K562 (cell line): ENCODE results near the gene IGSF8. TPM values are rescaled to one million over a fixed set of nuclear protein-coding genes. Genes with fewer than 3 reads are reported as not detected.

Experiments used
- ATAC-seq: fragments of 200-7000 bp; cut with Tn5 transposase; 3 replicates; pipeline ENCODE4 v1.9.1; 2020; ENCODE audit warnings: moderate library complexity
- BruUV-seq: library from RNA; stranded (reverse); fragments of 400-500 nt; replicated peaks from 2 replicates; lab custom pipeline; 2021; lab: Mats Ljungman, UMichigan
- CTCF ChIA-PET: fragments of 300-600 bp; formaldehyde crosslinking; extraction: SDS; loops from one replicate; lab custom pipeline; 2021; ENCODE audit warnings: low intra/inter-chr PET ratio; lab: Yijun Ruan, JAX
- POLR2A ChIA-PET: fragments of 300-600, 350-650 bp; sonication (Branson Sonifier 250); formaldehyde crosslinking; extraction: SDS; loops from one replicate; lab custom pipeline; 2021; ENCODE audit warnings: antibody characterized with exemption, inconsistent platforms; lab: Yijun Ruan, JAX
- DNase-seq, 4 experiments: peaks; one replicate each; pipeline versions ENCODE4 v3.0.0 to v3.0.0-alpha.2; 2011 to 2018; ENCODE audit warnings: low spot score in 3 of 4, mixed read lengths in 3 of 4; ENCODE audit errors: extremely low read depth in 1 of 4
- FAIRE-seq: peaks from 2 replicates; lab custom pipeline; 2011; peaks lifted over from hg19 to GRCh38; lab: Jason Lieb, UNC
- H2AFZ ChIP-seq: 2 replicates; pipeline ENCODE4 v1.6.0; 2011; ENCODE audit warnings: low read depth, low read length, control low read depth, inconsistent platforms
- H3K27ac ChIP-seq: fragments of 200-600 bp; 3 replicates; pipeline ENCODE4 v1.8.0; 2011; ENCODE audit warnings: low read depth, mild to moderate bottlenecking, control low read depth, inconsistent platforms, low read length, moderate library complexity, mixed read lengths; ENCODE audit errors: extremely low read depth
- H3K27me3 ChIP-seq, 2 experiments: fragments of 300-600 bp in 1 of 2; 2 replicates in 1 of 2; 3 replicates in 1 of 2; pipeline versions ENCODE4 v1.6.0 to v1.8.0; 2011; ENCODE audit warnings: inconsistent platforms in 2 of 2, low read length in 2 of 2, mild to moderate bottlenecking in 1 of 2, mixed read lengths in 1 of 2, moderate library complexity in 1 of 2; ENCODE audit not compliant: control insufficient read depth in 2 of 2, insufficient read depth in 2 of 2
- H3K36me3 ChIP-seq: fragments of 300-600 bp; 3 replicates; pipeline ENCODE4 v1.8.0; 2011; ENCODE audit warnings: mild to moderate bottlenecking, low read length, inconsistent platforms; ENCODE audit not compliant: control insufficient read depth, insufficient read depth
- H3K4me1 ChIP-seq, 2 experiments: fragments of 200-600 bp in 1 of 2; replicated peaks in 1 of 2; 2 replicates in 1 of 2; 3 replicates in 1 of 2; pipeline versions ENCODE4 v1.5.1 to v1.8.0; 2011; ENCODE audit warnings: inconsistent platforms in 2 of 2, low read length in 2 of 2, mild to moderate bottlenecking in 1 of 2, mixed read lengths in 1 of 2, moderate library complexity in 1 of 2; ENCODE audit not compliant: control insufficient read depth in 2 of 2, insufficient read depth in 2 of 2
- H3K4me2 ChIP-seq: 2 replicates; pipeline ENCODE4 v1.6.1; 2011; ENCODE audit warnings: low read length, control low read depth, inconsistent platforms, mixed read lengths; ENCODE audit not compliant: insufficient read depth
- H3K4me3 ChIP-seq: fragments of 200-600 bp; sonication (generic), shearing (Covaris generic); 2 replicates; pipeline ENCODE4 v1.5.1; 2016; ENCODE audit warnings: control low read depth, inconsistent platforms
- H3K79me2 ChIP-seq: fragments of 200-600 bp; 3 replicates; pipeline ENCODE4 v1.8.0; 2011; ENCODE audit warnings: low read length, inconsistent platforms; ENCODE audit not compliant: control insufficient read depth, insufficient read depth
- H3K9ac ChIP-seq, 2 experiments: 2 replicates each; pipeline versions ENCODE4 v1.6.0 to v1.6.1; 2011; ENCODE audit warnings: low read depth in 2 of 2, low read length in 2 of 2, control low read depth in 1 of 2, inconsistent platforms in 1 of 2, mild to moderate bottlenecking in 1 of 2, mixed read lengths in 1 of 2; ENCODE audit not compliant: insufficient read depth in 1 of 2
- H3K9me1 ChIP-seq: one replicate; pipeline ENCODE4 v1.6.0; 2011; ENCODE audit warnings: inconsistent platforms, mild to moderate bottlenecking, low read length, moderate library complexity; ENCODE audit not compliant: control insufficient read depth, insufficient read depth
- H3K9me3 ChIP-seq: replicated peaks from 2 replicates; pipeline ENCODE4 v1.5.1; 2011; ENCODE audit warnings: low read depth, low read length, inconsistent platforms; ENCODE audit not compliant: control insufficient read depth, insufficient read depth
- H4K20me1 ChIP-seq: replicated peaks from 2 replicates; pipeline ENCODE4 v1.6.1; 2011; ENCODE audit warnings: low read length, inconsistent platforms, mixed read lengths; ENCODE audit not compliant: control insufficient read depth, insufficient read depth
- BCL6 ChIP-seq: fragments of 250-450 bp; sonication (Bioruptor Pico); IDR thresholded peaks from 2 replicates; pipeline ENCODE4 v1.4.0; 2020
- FOXP1 ChIP-seq: sonication (generic); formaldehyde crosslinking; IDR thresholded peaks from 2 replicates; pipeline ENCODE4 v1.8.0; 2022; ENCODE audit warnings: mild to moderate bottlenecking, missing genetic modification reagents
- HNRNPL ChIP-seq: fragments of 200-400 bp; formaldehyde crosslinking; IDR thresholded peaks from 2 replicates; pipeline ENCODE4 v1.6.1; 2017; ENCODE audit warnings: low read depth, mild to moderate bottlenecking, low read length
- PKNOX1 ChIP-seq: fragments of 450-650 bp; IDR thresholded peaks from 2 replicates; pipeline ENCODE4 v1.6.1; 2016
- RAD51 ChIP-seq: fragments of 450-650 bp; IDR thresholded peaks from 2 replicates; pipeline ENCODE4 v1.7.1; 2016; ENCODE audit warnings: low read depth, mild to moderate bottlenecking, borderline replicate concordance
- TSC22D4 ChIP-seq: fragments of 450-650 bp; IDR thresholded peaks from 2 replicates; pipeline ENCODE4 v1.6.1; 2016; ENCODE audit warnings: missing genetic modification characterization, missing biosample characterization, control low read depth
- VEZF1 ChIP-seq: fragments of 200-800 bp; sonication (Bioruptor generic); IDR thresholded peaks from 2 replicates; pipeline ENCODE4 v1.6.1; 2017; ENCODE audit warnings: missing genetic modification characterization, missing compliant biosample characterization
- ZFP36 ChIP-seq: fragments of 150-350 bp; IDR thresholded peaks from 2 replicates; pipeline ENCODE4 v1.6.1; 2018; ENCODE audit warnings: low read length, low read depth; ENCODE audit not compliant: partially characterized antibody
- ZNF589 ChIP-seq: fragments of 200-800 bp; sonication (Bioruptor generic); IDR thresholded peaks from 2 replicates; pipeline ENCODE4 v1.6.1; 2016; ENCODE audit warnings: low read depth, missing genetic modification characterization, missing compliant biosample characterization
- ZNF699 ChIP-seq: fragments of 250-450 bp; sonication (Bioruptor Pico); IDR thresholded peaks from 2 replicates; pipeline ENCODE4 v1.8.0; 2021; ENCODE audit warnings: mild to moderate bottlenecking, moderate library complexity; ENCODE audit not compliant: insufficient replicate concordance
- WGBS: fragments of 100-300 bp; shearing (Covaris generic); methylation state at CpG from one replicate; pipeline ENCODE4 v1.1.6; 2016; ENCODE audit warnings: low coverage, mixed read lengths; ENCODE audit not compliant: insufficient coverage; ENCODE audit errors: missing lambda C conversion rate; 5-methylcytosine and 5-hydroxymethylcytosine counted together
- in situ Hi-C: fragments of 300-500 bp; cut with MboI; formaldehyde crosslinking; loops from 4 replicates; pipeline ENCODE4 v1.15.0; 2018; ENCODE audit warnings: inconsistent platforms, mixed read lengths
- intact Hi-C: fragments of 100-400 bp; cut with micrococcal nuclease; formaldehyde crosslinking; loops from 2 replicates; pipeline ENCODE4 v1.14.2; 2022
- polyA plus RNA-seq, 8 experiments: library from polyadenylated mRNA; depleted of rRNA in 4 of 8; stranded (reverse) in 5 of 8; unstranded in 3 of 8; fragments of >200 nt; fragmentation: Nextera tagmentation in 2 of 8; fragmentation: Illumina TruSeq in 1 of 8; extraction: Ambion mirVana in 2 of 8; extraction: Trizol in 1 of 8; gene quantifications; 2 replicates each; pipeline versions ENCODE4 v1.2.1 to v1.2.3, GENCODE V29; 2011 to 2014; ENCODE audit warnings: inconsistent platforms in 1 of 8, missing spikeins in 1 of 8
- total RNA-seq, 7 experiments: library from RNA; depleted of rRNA in 6 of 7; stranded (reverse); fragments of >200 nt in 6 of 7; fragmentation: Illumina TruSeq in 2 of 7; extraction: Trizol in 2 of 7; gene quantifications; 2 replicates each; pipeline versions ENCODE4 v1.2.1 to v1.2.3, GENCODE V29; 2011 to 2021; ENCODE audit warnings: low replicate concordance in 1 of 7

IGSF8 gene
- total and polyA plus RNA-seq, 9 of the 15 experiments (the other 6 are each of a cell fraction or from before 2014, with no cell fraction given) = 0.32 to 11.7 (median 3.2) TPM

GRCh38 chr1:160087118-160087662 lies 11.2 kb downstream of the IGSF8 start:
- 24% methylated on average over 9 of the region's 12 CpGs for WGBS
- in situ Hi-C loops (no loop called here), intact Hi-C loops (no loop called here)

More at GRCh38 chr1:160087118-160087662, 11.2 kb downstream of the IGSF8 start:
- H3K9ac ChIP-seq = no peak overlapping the region
- FAIRE-seq (no peak), ATAC-seq (no peak)
- H2AFZ ChIP-seq = no peak overlapping the region
- H3K27ac ChIP-seq = no peak overlapping the region
- peaks cover 0 to 16% of the 10 kb centered on the region in 2 experiments; a peak in 1 of 5 replicates for H3K4me1 ChIP-seq
- H3K27me3 ChIP-seq = peaks cover 0 to 5% of the 10 kb centered on the region in 2 experiments; a peak in 1 of 5 replicates
- no peaks in the 10 kb centered on the region for H3K9me3 ChIP-seq
- TF ChIP-seq HNRNPL = no peak
- no peak for TF ChIP-seq TSC22D4
- TF ChIP-seq FOXP1 (CRISPR knock-in tag) = no peak
- no peak for TF ChIP-seq RAD51
- no peak for TF ChIP-seq ZNF699 (CRISPR knock-in tag)
- no peak for TF ChIP-seq ZNF589 (CRISPR knock-in tag)
- TF ChIP-seq PKNOX1 = no peak
- no peak for TF ChIP-seq ZFP36
- TF ChIP-seq VEZF1 (CRISPR knock-in tag) = no peak
- no peak for TF ChIP-seq BCL6
- TF ChIP-seq, all 486 proteins: peak for 0
- no peaks in the 10 kb centered on the region for H3K36me3 ChIP-seq
- no peaks in the 10 kb centered on the region for H3K79me2 ChIP-seq
- CTCF ChIA-PET = interaction anchor here (1.0 kb wide), 1 partner anchor 289 kb away, joined by 3 read pairs; no protein-coding TSS in a partner anchor
- peaks cover 7% of the 10 kb centered on the region; the same call in 1 of the 2 replicates for H4K20me1 ChIP-seq
- H3K9me1 ChIP-seq = no peaks in the 10 kb centered on the region
- POLR2A ChIA-PET = interaction anchor here (1.5 kb wide), 1 partner anchor 204 kb away, joined by 4 read pairs; no protein-coding TSS in a partner anchor
- H3K4me3 ChIP-seq = no peak overlapping the region
- BruUV-seq = no TSS peak
- no peak for DNase-seq
- H3K4me2 ChIP-seq = no peak overlapping the region
